ENCODE results near the gene SMAD3.

GRCh38 chr15:67019069-67019468 is 46.3 kb upstream of the SMAD3 start:
- TF ChIP-seq CTCF (IDR thresholded peaks at IDR 0.05; ENCODE audit: poor library complexity, severe bottlenecking), result no peak
- TF ChIP-seq SMC3 (conservative IDR thresholded peaks at IDR 0.05; ENCODE audit: poor library complexity), result no peak
- TF ChIP-seq RAD21 (conservative IDR thresholded peaks at IDR 0.05), result no peak
- no peak for TF ChIP-seq EZH2 (IDR thresholded peaks at IDR 0.05; ENCODE audit: borderline replicate concordance, insufficient read depth, low read length, poor library complexity, severe bottlenecking)

Measured in neural cell (in vitro differentiated cells).